GM20000 (cell line): ENCODE data around the gene GAL.

Experiments
- DNase-seq: peaks from one replicate; pipeline ENCODE4 v3.0.0; 2012; ENCODE audit warnings: low spot score
- CTCF ChIP-seq: IDR thresholded peaks from 2 replicates; pipeline ENCODE4 v1.5.1; 2012; ENCODE audit warnings: mild to moderate bottlenecking, control low read depth; ENCODE audit errors: extremely low read depth, missing control alignments

GAL gene

GRCh38 chr11:68686486-68686885, 2.1 kb downstream of the GAL start:
- TF ChIP-seq CTCF = no peak

GRCh38 chr11:68687311-68687710, 3.0 kb downstream of the GAL start:
- no peak for TF ChIP-seq CTCF
- no peak for DNase-seq

More at GRCh38 chr11:68686486-68686885, 2.1 kb downstream of the GAL start:
- DNase-seq = no peak

- TF ChIP-seq CTCF = no peak
- no peak for DNase-seq
Observed at GRCh38 chr11:68687986-68688385, 3.6 kb downstream of the GAL start.

GRCh38 chr11:68688881-68689280, 4.5 kb downstream of the GAL start:
- DNase-seq = no peak
- TF ChIP-seq CTCF = no peak

GRCh38 chr11:68689737-68690625, 5.6 kb downstream of the GAL start:
- TF ChIP-seq CTCF = no peak
- DNase-seq = no peak

- DNase-seq = no peak
- TF ChIP-seq CTCF = no peak
Observed at GRCh38 chr11:68690671-68691401, 6.5 kb downstream of the GAL start.

- TF ChIP-seq CTCF = no peak
- DNase-seq = no peak
Observed at GRCh38 chr11:68691402-68691784, 7.0 kb downstream of the GAL start.
